DND-41 (cell line): ENCODE results near the gene ATP6V1F.

ENCODE experiments used
- CTCF ChIP-seq: IDR thresholded peaks from 2 replicates; pipeline ENCODE4 v1.5.1; 2012; ENCODE audit warnings: borderline replicate concordance, low read length, moderate library complexity, mild to moderate bottlenecking; ENCODE audit not compliant: poor library complexity, severe bottlenecking; ENCODE audit errors: extremely low read depth
- EZH2 ChIP-seq: IDR thresholded peaks from 3 replicates; pipeline ENCODE4 v1.6.1; 2012; ENCODE audit warnings: borderline replicate concordance, low read depth, mild to moderate bottlenecking, moderate library complexity, low read length, inconsistent platforms; ENCODE audit not compliant: severe bottlenecking

- peak; percentile 32 for TF ChIP-seq CTCF
- no peak for TF ChIP-seq EZH2
Measured at GRCh38 chr7:128860158-128861073, 2.2 kb upstream of the ATP6V1F start.
